Measurements from ENCODE around the gene MRPS2. TPM values are rescaled to one million over a fixed set of nuclear protein-coding genes. Genes with fewer than 3 reads are reported as not detected.
A peak's percentile ranks its signal among the peaks of the same experiment; 100 is the strongest.

Gene MRPS2
- total RNA-seq, 2 experiments from 2014 or later = 20.8 to 23.2 TPM

DNA sequence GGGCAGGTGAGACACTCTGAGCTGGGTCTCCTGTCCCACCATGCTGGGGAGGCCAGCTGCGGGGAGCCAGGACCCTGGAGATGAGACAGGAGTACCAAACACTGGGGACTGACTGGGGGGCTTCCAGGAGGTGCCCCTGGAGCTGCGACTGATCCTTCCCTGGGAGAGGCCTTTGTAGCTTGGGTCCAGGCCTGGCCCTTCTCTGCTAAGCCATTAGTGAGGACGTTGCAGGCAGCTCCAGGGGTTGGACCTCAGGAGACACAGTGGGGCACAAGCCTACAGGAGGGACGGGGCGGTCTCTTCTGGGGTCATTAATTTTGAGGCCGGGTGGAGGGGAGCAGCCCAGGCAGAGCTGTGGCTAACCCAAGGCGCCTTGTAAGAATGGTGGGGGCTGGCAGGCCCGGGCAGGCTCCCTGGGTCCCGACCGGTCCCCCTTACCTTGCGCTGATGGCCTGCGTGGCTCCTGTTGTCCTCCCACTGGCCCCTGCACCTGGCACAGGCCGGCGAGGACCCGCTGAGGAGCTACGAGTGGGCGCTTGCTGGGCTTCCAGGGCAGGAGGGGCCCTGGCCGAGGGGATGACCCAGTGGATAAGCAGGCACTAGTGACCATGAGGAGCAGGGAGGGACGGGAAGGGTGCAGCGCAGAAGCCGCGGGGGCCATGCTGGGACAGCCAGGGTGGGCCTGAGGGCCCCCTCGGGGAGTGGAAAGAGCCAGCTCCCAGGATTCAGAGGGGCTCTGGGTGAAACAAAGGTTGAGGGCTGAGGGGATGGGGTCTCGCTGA lies 5.1 kb downstream of the MRPS2 start:
- DNase-seq = no peak
- intact Hi-C loops (cut with DNase I, micrococcal nuclease) = loop anchor here in 1 of 2 experiments (10.0 kb wide), 2 partner anchors 1181 to 1341 kb away; partner anchors contain the start of genes RNU6ATAC and RXRA

DNA sequence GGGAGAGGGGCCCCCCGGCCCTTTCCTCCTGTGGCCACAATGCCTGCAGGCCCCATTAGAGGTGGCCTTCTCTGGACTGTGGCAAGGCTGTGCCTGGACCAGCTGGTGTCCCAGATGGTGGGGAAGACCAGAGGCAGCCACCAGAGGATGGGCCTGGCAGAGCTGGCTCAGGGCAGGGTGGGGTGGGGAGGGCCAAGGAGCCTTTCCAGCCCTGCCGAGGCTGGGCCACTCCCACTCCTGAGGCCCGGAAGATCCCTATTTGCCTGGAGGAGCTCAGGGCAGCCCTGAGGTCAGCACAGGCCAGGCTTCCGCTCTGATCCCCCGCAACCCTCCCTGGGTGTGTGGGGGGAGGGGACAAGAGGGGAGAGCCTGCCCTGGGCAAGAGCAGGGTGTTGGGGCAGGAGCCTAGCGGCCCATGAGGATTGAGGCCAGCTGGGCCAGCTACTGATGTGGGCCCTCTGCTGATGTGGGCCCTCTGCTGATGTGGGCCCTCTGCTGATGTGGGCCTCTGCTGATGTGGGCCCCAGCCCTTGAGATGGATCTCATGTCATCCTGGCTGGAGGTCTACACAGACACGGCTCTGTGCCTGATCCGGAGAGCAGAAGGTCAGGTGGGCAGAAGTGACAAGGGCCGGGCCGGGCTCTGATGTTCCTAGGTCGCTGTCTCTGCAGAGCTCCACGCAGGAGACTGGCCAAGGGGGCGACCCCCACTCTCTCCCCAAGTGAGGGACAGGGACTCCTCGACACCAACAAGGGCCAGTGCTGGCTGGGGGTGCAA lies 6.0 kb downstream of the MRPS2 start:
- Mint-ChIP-seq H3K27ac (no peak overlapping the region), H3K4me3 (no peak overlapping the region), H3K36me3 (ENCODE audit: low read depth) (peaks cover 36% of the 10 kb centered on the region), H3K27me3 (no peaks in the 10 kb centered on the region), H3K9me3 (peaks cover 6% of the 10 kb centered on the region), H3K4me1 (ENCODE audit: low read depth) (peaks cover 16% of the 10 kb centered on the region)
- TF ChIP-seq, protein P1, sequence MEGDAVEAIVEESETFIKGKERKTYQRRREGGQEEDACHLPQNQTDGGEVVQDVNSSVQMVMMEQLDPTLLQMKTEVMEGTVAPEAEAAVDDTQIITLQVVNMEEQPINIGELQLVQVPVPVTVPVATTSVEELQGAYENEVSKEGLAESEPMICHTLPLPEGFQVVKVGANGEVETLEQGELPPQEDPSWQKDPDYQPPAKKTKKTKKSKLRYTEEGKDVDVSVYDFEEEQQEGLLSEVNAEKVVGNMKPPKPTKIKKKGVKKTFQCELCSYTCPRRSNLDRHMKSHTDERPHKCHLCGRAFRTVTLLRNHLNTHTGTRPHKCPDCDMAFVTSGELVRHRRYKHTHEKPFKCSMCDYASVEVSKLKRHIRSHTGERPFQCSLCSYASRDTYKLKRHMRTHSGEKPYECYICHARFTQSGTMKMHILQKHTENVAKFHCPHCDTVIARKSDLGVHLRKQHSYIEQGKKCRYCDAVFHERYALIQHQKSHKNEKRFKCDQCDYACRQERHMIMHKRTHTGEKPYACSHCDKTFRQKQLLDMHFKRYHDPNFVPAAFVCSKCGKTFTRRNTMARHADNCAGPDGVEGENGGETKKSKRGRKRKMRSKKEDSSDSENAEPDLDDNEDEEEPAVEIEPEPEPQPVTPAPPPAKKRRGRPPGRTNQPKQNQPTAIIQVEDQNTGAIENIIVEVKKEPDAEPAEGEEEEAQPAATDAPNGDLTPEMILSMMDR (IDR thresholded peaks at IDR 0.05) = no peak
- DNase-seq = no peak
- Histone ChIP-seq H3K27me3 (ENCODE audit: control insufficient read depth in 1 of 2, insufficient read depth in 2 of 2, low read length in 2 of 2) (no peaks in the 10 kb centered on the region), H3K4me1 (ENCODE audit: insufficient read depth, low read length) (peaks cover 26% of the 10 kb centered on the region), H3K9me3 (ENCODE audit: control insufficient read depth in 1 of 2, insufficient read depth in 1 of 2, low read length in 2 of 2) (peaks cover 0 to 22% of the 10 kb centered on the region in 2 experiments), H3K4me3 (ENCODE audit: low read length) (no peak overlapping the region), H3K27ac (ENCODE audit: low read depth in 1 of 2, low read length in 2 of 2) (no peak overlapping the region), H3K36me3 (ENCODE audit: insufficient read depth, low read length) (peaks cover 27% of the 10 kb centered on the region)
- intact Hi-C loops (cut with DNase I, micrococcal nuclease) = loop anchor here in 1 of 2 experiments (10.0 kb wide), 2 partner anchors 1182 to 1342 kb away; partner anchors contain the start of genes RNU6ATAC and RXRA
- ChIA-PET POLR2A (no interaction called here), CTCF (no interaction called here)
- no peak for ATAC-seq (ENCODE audit: poor library complexity)

More for the DNA sequence above, 5.1 kb downstream of the MRPS2 start:
- ATAC-seq (ENCODE audit: poor library complexity) = no peak
- peaks cover 17% of the 10 kb centered on the region for H3K4me1 Mint-ChIP-seq (ENCODE audit: low read depth)
- H3K27me3 Mint-ChIP-seq = no peaks in the 10 kb centered on the region
- no peak overlapping the region for H3K4me3 Mint-ChIP-seq
- CTCF ChIA-PET = no interaction called here
- H3K27ac ChIP-seq (ENCODE audit: low read depth in 1 of 2, low read length in 2 of 2) = no peak overlapping the region
- H3K9me3 ChIP-seq (ENCODE audit: control insufficient read depth in 1 of 2, insufficient read depth in 1 of 2, low read length in 2 of 2) = peaks cover 0 to 22% of the 10 kb centered on the region in 2 experiments
- no peak overlapping the region for H3K4me3 ChIP-seq (ENCODE audit: low read length)
- H3K36me3 ChIP-seq (ENCODE audit: insufficient read depth, low read length) = peaks cover 27% of the 10 kb centered on the region
- peaks cover 32% of the 10 kb centered on the region for H3K4me1 ChIP-seq (ENCODE audit: insufficient read depth, low read length)
- H3K36me3 Mint-ChIP-seq (ENCODE audit: low read depth) = peaks cover 38% of the 10 kb centered on the region
- H3K27ac Mint-ChIP-seq = no peak overlapping the region
- no peaks in the 10 kb centered on the region for H3K27me3 ChIP-seq (ENCODE audit: control insufficient read depth in 1 of 2, insufficient read depth in 2 of 2, low read length in 2 of 2)
- TF ChIP-seq, protein P1 (IDR thresholded peaks at IDR 0.05) = no peak
- peaks cover 6% of the 10 kb centered on the region for H3K9me3 Mint-ChIP-seq
- POLR2A ChIA-PET = no interaction called here

DNA sequence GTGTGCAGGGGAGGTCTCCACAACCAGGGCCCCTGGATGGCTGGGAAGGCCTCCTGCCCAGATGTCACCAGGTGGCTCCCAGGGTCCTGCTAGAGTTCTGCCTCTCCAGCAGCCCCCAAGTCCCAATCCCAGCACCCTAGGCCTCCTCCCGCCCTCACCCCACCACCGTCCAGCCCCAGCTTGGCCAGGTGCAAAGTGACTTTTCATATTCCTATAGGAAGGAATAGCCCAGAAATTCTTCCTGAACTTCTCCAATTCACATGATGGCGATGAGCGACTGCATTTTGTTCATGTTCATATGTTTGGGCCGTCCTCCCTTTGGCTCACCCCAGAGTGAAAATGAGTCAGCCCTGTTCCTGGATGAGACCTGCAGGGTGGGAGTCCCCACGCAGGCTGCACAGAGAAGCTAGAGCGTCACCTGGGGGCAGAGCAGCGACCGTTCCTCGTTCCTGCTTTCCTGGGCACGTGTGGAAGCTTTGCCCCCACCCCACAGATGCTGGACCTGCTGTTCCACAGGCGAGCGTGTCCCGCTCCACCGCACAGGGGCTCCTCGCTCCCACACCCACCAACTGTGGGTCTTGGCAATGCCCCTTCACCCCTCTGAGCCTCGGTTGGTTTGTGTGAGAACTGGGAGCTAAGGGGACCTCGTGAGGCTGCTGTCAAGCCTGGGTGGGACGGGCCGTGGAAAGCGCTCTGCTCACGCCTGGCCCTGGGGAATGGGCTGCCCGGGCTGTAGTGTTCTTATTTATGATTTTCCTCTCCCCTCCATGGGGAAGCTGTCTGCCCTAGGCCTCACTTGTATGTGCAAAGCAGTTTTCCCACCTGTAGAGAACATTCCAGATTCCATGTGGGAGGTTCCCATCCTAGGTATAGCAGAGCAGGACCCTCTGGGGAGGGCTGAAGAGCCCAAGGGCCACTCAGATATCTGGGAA lies 6.9 kb downstream of the MRPS2 start:
- Mint-ChIP-seq H3K4me3 (no peak overlapping the region), H3K4me1 (ENCODE audit: low read depth) (peaks cover 10% of the 10 kb centered on the region), H3K9me3 (peaks cover 6% of the 10 kb centered on the region), H3K27me3 (no peaks in the 10 kb centered on the region), H3K36me3 (ENCODE audit: low read depth) (peaks cover 29% of the 10 kb centered on the region), H3K27ac (no peak overlapping the region)
- peaks cover 17% of the 10 kb centered on the region for H3K4me1 ChIP-seq (ENCODE audit: insufficient read depth, low read length)
- H3K27ac ChIP-seq (ENCODE audit: low read depth in 1 of 2, low read length in 2 of 2) = no peak overlapping the region
- peaks cover 0 to 22% of the 10 kb centered on the region in 2 experiments for H3K9me3 ChIP-seq (ENCODE audit: control insufficient read depth in 1 of 2, insufficient read depth in 1 of 2, low read length in 2 of 2)
- H3K36me3 ChIP-seq (ENCODE audit: insufficient read depth, low read length) = peaks cover 23% of the 10 kb centered on the region
- ATAC-seq (ENCODE audit: poor library complexity) = no peak
- H3K27me3 ChIP-seq (ENCODE audit: control insufficient read depth in 1 of 2, insufficient read depth in 2 of 2, low read length in 2 of 2) = no peaks in the 10 kb centered on the region
- ChIA-PET POLR2A (no interaction called here), CTCF (no interaction called here)
- H3K4me3 ChIP-seq (ENCODE audit: low read length) = no peak overlapping the region
- intact Hi-C loops (cut with DNase I, micrococcal nuclease) = loop anchor here in 1 of 2 experiments (10.0 kb wide), 2 partner anchors 1183 to 1343 kb away; partner anchors contain the start of genes RNU6ATAC and RXRA
- TF ChIP-seq, protein P1 (IDR thresholded peaks at IDR 0.05) = no peak
- DNase-seq = peak in 2 of 14 experiments; percentile 13 to 29

Data from CD4-positive, alpha-beta T cell (primary cell).